HepG2 (cell line): ENCODE measurements around the gene SLC44A5. TPM values are rescaled to one million over a fixed set of nuclear protein-coding genes. Genes with fewer than 3 reads are reported as not detected.

Experiments
- ATAC-seq: fragments of 200-7000 bp; cut with Tn5 transposase; 3 replicates; pipeline ENCODE4 v1.9.1; 2020; ENCODE audit warnings: mild to moderate bottlenecking, moderate library complexity
- BruUV-seq: library from RNA; stranded (reverse); fragments of 400-500 nt; replicated peaks from 2 replicates; lab custom pipeline; 2021; lab: Mats Ljungman, UMichigan
- CTCF ChIA-PET: fragments of 300-600 bp; formaldehyde crosslinking; extraction: SDS; loops from one replicate; lab custom pipeline; 2021; ENCODE audit warnings: low total read pairs, inconsistent platforms, low intra/inter-chr PET ratio; lab: Yijun Ruan, JAX
- POLR2A ChIA-PET: fragments of 350-600 bp; sonication (Branson Sonifier 250); formaldehyde crosslinking; loops from one replicate; lab custom pipeline; 2020; ENCODE audit warnings: antibody characterized with exemption, inconsistent platforms; lab: Yijun Ruan, JAX
- DNase-seq: peaks from one replicate; pipeline ENCODE4 v3.0.0-alpha.2; 2015; ENCODE audit warnings: low spot score
- FAIRE-seq: peaks from 3 replicates; lab custom pipeline; 2011; peaks lifted over from hg19 to GRCh38; lab: Jason Lieb, UNC
- H2AFZ ChIP-seq: one replicate; pipeline ENCODE4 v1.6.1; 2011; ENCODE audit warnings: low read length, inconsistent platforms
- H3K27ac ChIP-seq: fragments of 300-600 bp; 3 replicates; pipeline ENCODE4 v1.8.0; 2011; ENCODE audit warnings: mixed run types, mild to moderate bottlenecking, mixed read lengths, low read length, inconsistent platforms; ENCODE audit not compliant: insufficient read depth; ENCODE audit errors: extremely low read length
- H3K27me3 ChIP-seq, 2 experiments: fragments of 200-600 bp in 1 of 2; 2 replicates in 1 of 2; 3 replicates in 1 of 2; pipeline versions ENCODE4 v1.6.0 to v1.8.0; 2011; ENCODE audit warnings: low read length in 2 of 2, mild to moderate bottlenecking in 2 of 2, moderate library complexity in 2 of 2, inconsistent platforms in 1 of 2; ENCODE audit not compliant: insufficient read depth in 2 of 2, control insufficient read depth in 1 of 2
- H3K36me3 ChIP-seq, 2 experiments: fragments of 200-600 bp in 1 of 2; replicated peaks in 1 of 2; 2 replicates in 1 of 2; 3 replicates in 1 of 2; pipeline versions ENCODE4 v1.5.1 to v1.8.0; 2011; ENCODE audit warnings: low read length in 2 of 2, inconsistent platforms in 1 of 2; ENCODE audit not compliant: insufficient read depth in 2 of 2, control insufficient read depth in 1 of 2
- H3K4me1 ChIP-seq: 2 replicates; pipeline ENCODE4 v1.5.1; 2012; ENCODE audit warnings: low read length, inconsistent platforms; ENCODE audit not compliant: insufficient read depth
- H3K4me2 ChIP-seq: 2 replicates; pipeline ENCODE4 v1.6.0; 2011; ENCODE audit warnings: low read depth, low read length, inconsistent platforms
- H3K4me3 ChIP-seq, 3 experiments: fragments of 200-600 bp in 1 of 3; sonication (generic), shearing (Covaris generic) in 1 of 3; replicated peaks in 1 of 3; 2 replicates each; pipeline ENCODE4 v1.5.1; 2011 to 2016; ENCODE audit warnings: low read length in 3 of 3, inconsistent platforms in 2 of 3, low read depth in 2 of 3, mild to moderate bottlenecking in 2 of 3, control low read depth in 1 of 3, mixed read lengths in 1 of 3; ENCODE audit not compliant: insufficient read depth in 1 of 3
- H3K79me2 ChIP-seq: one replicate; pipeline ENCODE4 v1.6.1; 2011; ENCODE audit warnings: low read length, inconsistent platforms; ENCODE audit not compliant: insufficient read depth
- H3K9ac ChIP-seq: 2 replicates; pipeline ENCODE4 v1.6.0; 2011; ENCODE audit warnings: mild to moderate bottlenecking, low read depth, low read length, inconsistent platforms; ENCODE audit not compliant: insufficient read depth
- H3K9me3 ChIP-seq: 2 replicates; pipeline ENCODE4 v1.5.1; 2012; ENCODE audit warnings: mild to moderate bottlenecking, low read length
- H4K20me1 ChIP-seq: 2 replicates; pipeline ENCODE4 v1.6.0; 2011; ENCODE audit warnings: inconsistent platforms, mild to moderate bottlenecking, low read length, moderate library complexity; ENCODE audit not compliant: insufficient read depth
- ATF7 ChIP-seq, 2 experiments: fragments of 450-650 bp in 1 of 2; sonication (generic) in 1 of 2; formaldehyde crosslinking in 1 of 2; IDR thresholded peaks; 2 replicates each; pipeline versions ENCODE4 v1.4.0 to v1.6.1; 2016 to 2020; ENCODE audit warnings: antibody characterized with exemption in 1 of 2, mild to moderate bottlenecking in 1 of 2, missing genetic modification reagents in 1 of 2
- DMAP1 ChIP-seq: IDR thresholded peaks from 2 replicates; pipeline ENCODE4 v1.6.1; 2016
- MIXL1 ChIP-seq: IDR thresholded peaks from 2 replicates; pipeline ENCODE4 v1.6.1; 2016
- PHF21A ChIP-seq: sonication (generic); formaldehyde crosslinking; IDR thresholded peaks from 2 replicates; pipeline ENCODE4 v1.5.0; 2020; ENCODE audit warnings: mild to moderate bottlenecking, missing genetic modification reagents
- POLR2AphosphoS2 ChIP-seq: IDR thresholded peaks from 2 replicates; pipeline ENCODE4 v1.6.1; 2011; ENCODE audit warnings: low read depth, low read length, improper control_type of control experiment
- RBAK ChIP-seq: sonication (generic); formaldehyde crosslinking; IDR thresholded peaks from 2 replicates; pipeline ENCODE4 v1.5.1; 2020; ENCODE audit warnings: mild to moderate bottlenecking, missing genetic modification reagents
- REXO4 ChIP-seq: sonication (generic); formaldehyde crosslinking; IDR thresholded peaks from 2 replicates; pipeline ENCODE4 v1.8.0; 2022; ENCODE audit warnings: missing genetic modification reagents, mild to moderate bottlenecking, borderline replicate concordance
- TGIF2 ChIP-seq: IDR thresholded peaks from 2 replicates; pipeline ENCODE4 v1.6.1; 2016; ENCODE audit warnings: control low read depth, missing compliant biosample characterization
- U2AF2 ChIP-seq: fragments of 200-400 bp; formaldehyde crosslinking; IDR thresholded peaks from 2 replicates; pipeline ENCODE4 v1.6.1; 2017; ENCODE audit warnings: low read depth, mild to moderate bottlenecking, low read length
- ZC3H13 ChIP-seq: sonication (generic); formaldehyde crosslinking; IDR thresholded peaks from 2 replicates; pipeline ENCODE4 v1.8.1; 2023; ENCODE audit warnings: mild to moderate bottlenecking, missing genetic modification reagents, moderate library complexity
- ZFAT ChIP-seq: sonication (generic); formaldehyde crosslinking; conservative IDR thresholded peaks from 2 replicates; pipeline ENCODE4 v1.8.1; 2023; ENCODE audit warnings: missing genetic modification reagents, inconsistent platforms
- ZFX ChIP-seq: sonication (generic); formaldehyde crosslinking; IDR thresholded peaks from 2 replicates; pipeline ENCODE4 v1.4.0; 2020; ENCODE audit warnings: mild to moderate bottlenecking, low read depth, missing genetic modification reagents, moderate library complexity
- ZNF121 ChIP-seq: sonication (generic); formaldehyde crosslinking; IDR thresholded peaks from 2 replicates; pipeline ENCODE4 v1.5.0; 2020; ENCODE audit warnings: mild to moderate bottlenecking, missing genetic modification reagents
- ZNF329 ChIP-seq: sonication (generic); formaldehyde crosslinking; IDR thresholded peaks from 2 replicates; pipeline ENCODE4 v1.9.0; 2021; ENCODE audit warnings: low read depth, mild to moderate bottlenecking, missing genetic modification reagents
- ZNF331 ChIP-seq: sonication (generic); formaldehyde crosslinking; IDR thresholded peaks from 2 replicates; pipeline ENCODE4 v1.4.0; 2020; ENCODE audit warnings: missing genetic modification reagents
- ZNF543 ChIP-seq: sonication (generic); formaldehyde crosslinking; IDR thresholded peaks from 2 replicates; pipeline ENCODE4 v1.4.0; 2020; ENCODE audit warnings: mild to moderate bottlenecking, missing genetic modification reagents
- ZNF777 ChIP-seq: sonication (generic); formaldehyde crosslinking; IDR thresholded peaks from 2 replicates; pipeline ENCODE4 v1.4.0; 2020; ENCODE audit warnings: missing genetic modification reagents
- ZNF792 ChIP-seq: IDR thresholded peaks from 2 replicates; pipeline ENCODE4 v1.6.1; 2016
- WGBS: methylation state at CpG from one replicate; pipeline ENCODE4 v1.1.6; 2017; ENCODE audit warnings: low lambda C conversion rate; 5-methylcytosine and 5-hydroxymethylcytosine counted together
- in situ Hi-C: cut with HindIII; loops from 2 replicates; pipeline ENCODE4 v1.10.0; 2017; ENCODE audit warnings: low pct_unique_long_range_greater_than_20kb; ENCODE audit not compliant: extremely low pct_ligation_motif_present
- intact Hi-C: fragments of 100-400 bp; cut with micrococcal nuclease; formaldehyde crosslinking; loops from one replicate; pipeline ENCODE4 v1.10.0; 2022; ENCODE audit not compliant: unreplicated experiment
- polyA plus RNA-seq, 8 experiments: library from polyadenylated mRNA; depleted of rRNA in 3 of 8; stranded (reverse) in 7 of 8; unstranded in 1 of 8; fragments of >200 nt; fragmentation: Illumina TruSeq in 4 of 8; extraction: Trizol in 4 of 8; gene quantifications; 2 replicates each; pipeline versions ENCODE4 v1.2.1 to v1.2.3, GENCODE V29; 2011 to 2016; ENCODE audit warnings: low read depth in 4 of 8, missing spikeins in 1 of 8, mixed read lengths in 1 of 8; ENCODE audit not compliant: insufficient read depth in 1 of 8
- total RNA-seq, 5 experiments: library from RNA; depleted of rRNA; stranded (reverse); fragments of >200 nt; fragmentation: Illumina TruSeq; extraction: Trizol; gene quantifications; 2 replicates each; pipeline ENCODE4 v1.2.3, GENCODE V29; 2016; ENCODE audit warnings: low read depth in 1 of 5
- TF ChIP-seq, protein P1 (sequence below): sonication (generic); formaldehyde crosslinking; conservative IDR thresholded peaks from 2 replicates; pipeline ENCODE4 v1.4.0; 2020; ENCODE audit warnings: missing genetic modification reagents

Gene SLC44A5
- total and polyA plus RNA-seq, 2 of the 13 experiments (the other 11 are each of a cell fraction or from before 2014, with no cell fraction given) = 8.0 to 16.0 TPM

DNA sequence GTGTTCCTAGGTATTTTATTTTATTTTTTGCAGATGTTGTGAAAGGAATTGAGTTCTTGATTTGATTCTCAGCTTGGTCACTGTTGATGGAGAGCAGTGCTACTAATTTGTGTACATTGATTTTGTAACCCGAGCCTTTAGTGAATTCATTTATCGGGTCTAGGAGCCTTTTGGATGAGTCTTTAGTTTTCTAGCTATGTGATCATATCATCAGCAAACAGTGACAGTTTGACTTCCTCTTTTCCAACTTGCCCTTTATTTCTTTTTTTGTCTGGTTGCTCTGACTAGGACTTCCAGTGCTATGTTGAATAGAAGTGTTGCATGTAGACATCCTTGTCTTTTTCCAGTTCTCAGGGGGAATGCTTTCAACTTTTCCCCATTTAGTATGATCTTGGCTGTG lies 337.8 kb downstream of the SLC44A5 start:
- Histone ChIP-seq H2AFZ (no peak overlapping the region), H3K4me3 (no peak overlapping the region), H3K9me3 (no peaks in the 10 kb centered on the region), H3K9ac (no peak overlapping the region), H3K4me1 (no peaks in the 10 kb centered on the region), H3K79me2 (no peaks in the 10 kb centered on the region), H3K27ac (no peak overlapping the region), H3K36me3 (no peaks in the 10 kb centered on the region), H3K4me2 (no peak overlapping the region), H3K27me3 (no peaks in the 10 kb centered on the region), H4K20me1 (no peaks in the 10 kb centered on the region)
- BruUV-seq = no TSS peak
- DNase-seq (no peak), ATAC-seq (no peak), FAIRE-seq (no peak)
- WGBS = 75% methylated on average over 2 of the region's 2 CpGs
- ChIA-PET CTCF (no interaction called here), POLR2A (no interaction called here)
- TF ChIP-seq U2AF2 (no peak), ZNF543 (CRISPR knock-in tag) (no peak), ZNF121 (CRISPR knock-in tag) (no peak), ZC3H13 (no peak), PHF21A (CRISPR knock-in tag) (no peak), DMAP1 (no peak), ZNF329 (CRISPR knock-in tag) (no peak), TGIF2 (no peak), ATF7 (IDR thresholded peaks at IDR 0.05) (no peak), ATF7 (CRISPR knock-in tag; IDR thresholded peaks at IDR 0.05) (no peak), ZNF792 (no peak), ZFAT (CRISPR knock-in tag) (no peak), RBAK (CRISPR knock-in tag) (no peak), POLR2AphosphoS2 (no peak), ZFX (CRISPR knock-in tag) (no peak), ZNF777 (CRISPR knock-in tag) (no peak), ZNF331 (CRISPR knock-in tag) (no peak), MIXL1 (no peak), REXO4 (CRISPR knock-in tag) (no peak)
- TF ChIP-seq, protein P1, sequence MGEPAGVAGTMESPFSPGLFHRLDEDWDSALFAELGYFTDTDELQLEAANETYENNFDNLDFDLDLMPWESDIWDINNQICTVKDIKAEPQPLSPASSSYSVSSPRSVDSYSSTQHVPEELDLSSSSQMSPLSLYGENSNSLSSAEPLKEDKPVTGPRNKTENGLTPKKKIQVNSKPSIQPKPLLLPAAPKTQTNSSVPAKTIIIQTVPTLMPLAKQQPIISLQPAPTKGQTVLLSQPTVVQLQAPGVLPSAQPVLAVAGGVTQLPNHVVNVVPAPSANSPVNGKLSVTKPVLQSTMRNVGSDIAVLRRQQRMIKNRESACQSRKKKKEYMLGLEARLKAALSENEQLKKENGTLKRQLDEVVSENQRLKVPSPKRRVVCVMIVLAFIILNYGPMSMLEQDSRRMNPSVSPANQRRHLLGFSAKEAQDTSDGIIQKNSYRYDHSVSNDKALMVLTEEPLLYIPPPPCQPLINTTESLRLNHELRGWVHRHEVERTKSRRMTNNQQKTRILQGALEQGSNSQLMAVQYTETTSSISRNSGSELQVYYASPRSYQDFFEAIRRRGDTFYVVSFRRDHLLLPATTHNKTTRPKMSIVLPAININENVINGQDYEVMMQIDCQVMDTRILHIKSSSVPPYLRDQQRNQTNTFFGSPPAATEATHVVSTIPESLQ (CRISPR knock-in tag) = no peak
- intact Hi-C loops = no loop called here
- in situ Hi-C loops = no loop called here
